GM23248 (cell line): ENCODE results near the gene TFB2M. TPM values are rescaled to one million over a fixed set of nuclear protein-coding genes. Genes with fewer than 3 reads are reported as not detected.

ENCODE experiments used
- DNase-seq: peaks from one replicate; pipeline ENCODE4 v3.0.0-alpha.2; 2015
- H2AFZ ChIP-seq: fragments of 200-600 bp; sonication (generic); 2 replicates; pipeline ENCODE4 v1.6.1; 2016; ENCODE audit warnings: antibody characterized with exemption
- H3F3A ChIP-seq: fragments of 200-600 bp; sonication (generic); 2 replicates; pipeline ENCODE4 v1.6.1; 2016; ENCODE audit warnings: mild to moderate bottlenecking, antibody characterized with exemption, mixed run types; ENCODE audit not compliant: insufficient read depth
- H3K27ac ChIP-seq: fragments of 200-600 bp; sonication (generic); 2 replicates; pipeline ENCODE4 v1.5.1; 2016; ENCODE audit warnings: mild to moderate bottlenecking
- H3K27me3 ChIP-seq: fragments of 200-600 bp; sonication (generic); replicated peaks from 2 replicates; pipeline ENCODE4 v1.6.1; 2016; ENCODE audit warnings: mild to moderate bottlenecking; ENCODE audit not compliant: insufficient read depth
- H3K36me3 ChIP-seq: fragments of 200-600 bp; sonication (generic); 2 replicates; pipeline ENCODE4 v1.6.1; 2016; ENCODE audit warnings: low read depth, mild to moderate bottlenecking
- H3K4me1 ChIP-seq: fragments of 200-600 bp; sonication (generic); 2 replicates; pipeline ENCODE4 v1.6.1; 2016; ENCODE audit warnings: mild to moderate bottlenecking; ENCODE audit not compliant: insufficient read depth
- H3K4me2 ChIP-seq: fragments of 200-600 bp; sonication (generic); one replicate; pipeline ENCODE4 v1.6.1; 2016; ENCODE audit warnings: mild to moderate bottlenecking; ENCODE audit not compliant: unreplicated experiment
- H3K4me3 ChIP-seq: fragments of 200-600 bp; sonication (generic); 2 replicates; pipeline ENCODE4 v1.5.1; 2016; ENCODE audit warnings: mild to moderate bottlenecking
- H3K79me2 ChIP-seq: fragments of 200-600 bp; sonication (generic); 2 replicates; pipeline ENCODE4 v1.6.1; 2016; ENCODE audit warnings: mild to moderate bottlenecking; ENCODE audit not compliant: insufficient read depth
- H3K9ac ChIP-seq: fragments of 200-600 bp; sonication (generic); 2 replicates; pipeline ENCODE4 v1.6.1; 2016; ENCODE audit warnings: mild to moderate bottlenecking
- H3K9me2 ChIP-seq: fragments of 200-600 bp; sonication (generic); 2 replicates; pipeline ENCODE4 v1.6.1; 2016; ENCODE audit warnings: mixed run types, mild to moderate bottlenecking, moderate library complexity; ENCODE audit not compliant: insufficient read depth
- H3K9me3 ChIP-seq: fragments of 200-600 bp; sonication (generic); one replicate; pipeline ENCODE4 v1.6.1; 2017; ENCODE audit warnings: low read depth
- H4K20me1 ChIP-seq: fragments of 200-600 bp; sonication (generic); 2 replicates; pipeline ENCODE4 v1.6.0; 2016; ENCODE audit not compliant: insufficient read depth
- EZH2 ChIP-seq: fragments of 200-600 bp; sonication (generic); IDR thresholded peaks from 2 replicates; pipeline ENCODE4 v1.6.1; 2018; ENCODE audit warnings: antibody characterized with exemption, mild to moderate bottlenecking; ENCODE audit not compliant: insufficient read depth, poor library complexity, severe bottlenecking
- EZH2phosphoT487 ChIP-seq: fragments of 200-600 bp; sonication (generic); IDR thresholded peaks from 2 replicates; pipeline ENCODE4 v1.6.1; 2018; ENCODE audit warnings: antibody characterized with exemption, moderate library complexity, mild to moderate bottlenecking, low read depth; ENCODE audit not compliant: insufficient read depth
- WGBS, 2 experiments: methylation state at CpG; one replicate each; pipeline ENCODE4 v1.1.6; 2015 to 2017; ENCODE audit warnings: low lambda C conversion rate in 2 of 2, low coverage in 1 of 2; ENCODE audit errors: missing lambda C conversion rate in 2 of 2; 5-methylcytosine and 5-hydroxymethylcytosine counted together
- in situ Hi-C: fragments of 300-500 bp; cut with MboI; formaldehyde crosslinking; loops from 2 replicates; pipeline ENCODE4 v1.15.0; 2020
- polyA plus RNA-seq: library from polyadenylated mRNA; unstranded; fragments of >200 nt; fragmentation: Nextera tagmentation; extraction: Ambion mirVana; gene quantifications from 2 replicates; pipeline ENCODE4 v1.2.1, GENCODE V29; 2016
- total RNA-seq: library from RNA; depleted of rRNA; stranded (reverse); fragments of >200 nt; shearing (Covaris generic); gene quantifications from 2 replicates; pipeline ENCODE4 v1.2.3, GENCODE V29; 2014

The TFB2M gene
- total and polyA plus RNA-seq, 2 experiments from 2014 or later: 20.6 to 32.0 TPM

DNA sequence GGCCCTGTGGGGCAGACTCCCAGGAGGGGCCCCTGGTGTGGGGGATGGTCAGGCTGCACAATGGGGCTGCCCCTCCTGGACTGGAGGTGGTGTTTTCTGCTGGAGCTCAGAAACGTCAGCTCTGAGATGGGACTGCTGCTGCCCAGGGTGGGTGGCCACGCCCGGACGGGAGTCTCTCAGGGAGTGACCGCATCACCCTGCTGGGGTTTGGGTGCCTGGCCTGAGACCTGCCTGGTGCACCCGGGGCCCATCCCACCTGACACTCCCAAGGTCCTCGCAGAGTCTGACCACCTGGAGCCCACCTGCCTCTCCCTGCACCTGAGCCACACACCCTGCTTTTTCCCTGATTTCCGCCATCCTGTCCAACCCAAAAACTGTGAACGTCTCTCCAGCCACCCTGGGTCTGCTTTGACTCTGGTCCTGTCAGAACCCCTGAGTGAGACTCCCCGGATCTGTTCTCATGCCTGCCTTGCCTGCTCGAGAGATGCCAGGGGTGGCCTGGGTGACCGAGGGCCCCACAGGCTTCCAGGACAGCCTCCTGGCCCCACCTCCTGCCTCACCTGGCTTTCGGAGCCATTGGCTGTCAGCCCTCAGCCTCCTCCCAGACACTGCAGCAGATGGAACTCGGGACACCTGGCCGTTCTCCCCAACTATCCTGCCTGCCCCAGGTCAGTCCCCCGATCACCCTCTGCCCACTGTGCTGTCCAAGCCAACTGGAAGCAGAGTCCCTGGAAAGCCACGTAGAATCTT lies 47.4 kb downstream of the TFB2M start:
- TF ChIP-seq EZH2 (no peak), EZH2phosphoT487 (no peak)
- Histone ChIP-seq H3K36me3 (no peaks in the 10 kb centered on the region), H3K27ac (no peak overlapping the region), H3K4me1 (no peaks in the 10 kb centered on the region), H3K9me3 (peaks cover 5% of the 10 kb centered on the region), H3F3A (peaks cover 6% of the 10 kb centered on the region; the same call in 1 of the 2 replicates), H3K4me2 (no peak overlapping the region), H3K4me3 (no peak overlapping the region), H4K20me1 (no peaks in the 10 kb centered on the region), H3K9me2 (no peaks in the 10 kb centered on the region), H2AFZ (no peak overlapping the region), H3K79me2 (no peaks in the 10 kb centered on the region), H3K9ac (no peak overlapping the region), H3K27me3 (no peaks in the 10 kb centered on the region)
- no peak for DNase-seq
- in situ Hi-C loops: no loop called here
- 58 to 63% methylated on average over 14 to 17 of the region's 17 CpGs for WGBS, 2 experiments

DNA sequence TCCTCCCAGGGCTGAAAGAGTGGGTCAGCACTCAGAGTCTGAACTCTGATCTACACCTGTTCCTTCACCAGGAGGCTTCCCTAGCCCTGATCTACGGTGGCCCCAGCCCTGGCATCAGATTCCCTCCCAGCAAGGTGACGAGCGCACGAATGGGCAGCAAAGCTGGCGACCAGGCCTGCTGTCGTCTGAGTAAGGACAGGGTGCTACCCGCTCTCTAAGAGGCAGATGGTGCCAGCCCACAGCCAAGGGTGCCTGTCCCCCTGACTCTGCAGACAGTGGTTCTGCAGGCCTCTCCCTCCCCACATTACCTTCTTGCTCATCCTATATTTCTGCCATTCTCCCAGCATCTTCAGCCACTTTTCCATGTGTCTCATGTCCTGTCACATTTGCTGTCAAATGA lies 48.7 kb downstream of the TFB2M start:
- TF ChIP-seq EZH2: no peak
- Histone ChIP-seq H3K4me1 (no peaks in the 10 kb centered on the region), H3K79me2 (no peaks in the 10 kb centered on the region), H2AFZ (no peak overlapping the region), H3K9me3 (peaks cover 5% of the 10 kb centered on the region), H3K9me2 (no peaks in the 10 kb centered on the region), H3K4me2 (no peak overlapping the region), H3K9ac (no peak overlapping the region), H3K36me3 (no peaks in the 10 kb centered on the region), H3K27ac (no peak overlapping the region), H3K4me3 (no peak overlapping the region), H4K20me1 (no peaks in the 10 kb centered on the region), H3F3A (peaks cover 6% of the 10 kb centered on the region; the same call in 1 of the 2 replicates), H3K27me3 (no peaks in the 10 kb centered on the region)
- DNase-seq: no peak
- WGBS, 2 experiments: 32 to 46% methylated on average over 7 of the region's 7 CpGs
- in situ Hi-C loops: no loop called here

DNA sequence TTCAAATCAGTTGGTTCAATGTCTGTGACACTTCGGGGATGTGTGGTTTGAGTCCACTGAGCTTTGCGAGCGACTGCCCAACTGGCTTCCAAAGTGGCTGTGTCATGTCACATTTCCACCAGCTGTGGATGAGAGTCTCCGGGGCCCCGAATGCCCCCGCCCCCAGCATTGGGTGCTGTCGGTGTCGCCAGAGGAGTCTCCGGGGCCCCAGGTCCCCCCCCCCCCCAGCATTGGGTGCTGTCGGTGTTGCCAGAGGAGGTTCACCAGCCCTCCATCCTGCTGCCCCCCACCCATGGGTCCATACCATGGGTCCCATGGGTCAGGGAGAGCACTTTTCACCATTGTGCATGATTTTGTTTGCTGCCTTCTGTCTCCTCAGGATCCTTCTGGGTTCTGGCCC lies 49.9 kb downstream of the TFB2M start:
- Histone ChIP-seq H3K4me1 (no peaks in the 10 kb centered on the region), H3K4me2 (no peak overlapping the region), H3F3A (peaks cover 6% of the 10 kb centered on the region; the same call in 1 of the 2 replicates), H3K9ac (no peak overlapping the region), H3K27me3 (no peaks in the 10 kb centered on the region), H3K9me2 (no peaks in the 10 kb centered on the region), H3K9me3 (peaks cover 5% of the 10 kb centered on the region), H3K36me3 (no peaks in the 10 kb centered on the region), H4K20me1 (no peaks in the 10 kb centered on the region), H3K79me2 (no peaks in the 10 kb centered on the region), H3K27ac (no peak overlapping the region), H3K4me3 (no peak overlapping the region), H2AFZ (no peak overlapping the region)
- TF ChIP-seq EZH2 (no peak), EZH2phosphoT487 (no peak)
- WGBS, 2 experiments: 78 to 84% methylated on average over 9 to 10 of the region's 10 CpGs
- in situ Hi-C loops: no loop called here
- DNase-seq: no peak

DNA sequence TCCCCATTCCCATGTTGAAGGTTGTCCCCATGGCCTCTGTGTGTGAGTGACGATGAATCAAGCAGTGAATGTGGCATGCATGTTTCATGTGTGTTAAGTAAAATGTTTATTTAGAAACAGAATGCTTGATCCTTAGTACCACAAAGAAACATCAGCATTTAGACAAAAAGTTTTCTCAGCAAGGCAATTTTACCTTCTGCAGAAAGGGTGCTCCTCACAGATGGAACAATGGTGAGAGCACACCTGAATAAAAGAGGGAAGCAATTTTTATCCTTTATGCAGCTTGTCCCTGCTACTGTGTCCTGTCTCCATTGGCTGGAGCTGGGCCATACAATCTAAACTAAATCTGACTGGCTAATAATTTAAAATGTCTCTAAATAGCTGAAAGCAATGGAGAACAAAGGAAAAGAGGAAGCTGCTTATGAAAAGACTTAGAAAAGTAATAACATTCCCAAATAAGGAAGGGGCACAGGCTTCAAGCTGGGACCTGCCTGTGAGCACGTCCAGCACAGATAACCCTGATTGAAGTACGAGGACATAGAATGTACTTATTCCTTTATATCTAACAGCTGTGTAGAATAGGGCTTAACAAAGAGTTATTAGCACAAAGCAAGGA lies 50.6 kb downstream of the TFB2M start:
- Histone ChIP-seq H3K4me2 (no peak overlapping the region), H3K79me2 (no peaks in the 10 kb centered on the region), H3K9ac (no peak overlapping the region), H3K4me1 (no peaks in the 10 kb centered on the region), H3K9me3 (peaks cover 5% of the 10 kb centered on the region), H3K36me3 (no peaks in the 10 kb centered on the region), H3K9me2 (no peaks in the 10 kb centered on the region), H3F3A (peaks cover 6% of the 10 kb centered on the region; the same call in 1 of the 2 replicates), H3K4me3 (no peak overlapping the region), H3K27me3 (no peaks in the 10 kb centered on the region), H2AFZ (no peak overlapping the region), H3K27ac (no peak overlapping the region), H4K20me1 (no peaks in the 10 kb centered on the region)
- in situ Hi-C loops: no loop called here
- WGBS, 2 experiments: 63% methylated on average over 3 of the region's 3 CpGs
- TF ChIP-seq EZH2phosphoT487: no peak
- no peak for TF ChIP-seq EZH2
- no peak for DNase-seq
